Fibroblast of skin of right biceps (primary cell): ENCODE measurements around the gene MBNL1.
A peak's percentile ranks its signal among the peaks of the same experiment; 100 is the strongest.
"Not testable (repeated sequence)": the region's sequence is repeated elsewhere in the genome, so short reads cannot be mapped to it uniquely, and the experiment has no call there.

Experiments
- DNase-seq: peaks from one replicate; pipeline ENCODE4 v3.0.0-alpha.2; 2013

The MBNL1 gene

DNA sequence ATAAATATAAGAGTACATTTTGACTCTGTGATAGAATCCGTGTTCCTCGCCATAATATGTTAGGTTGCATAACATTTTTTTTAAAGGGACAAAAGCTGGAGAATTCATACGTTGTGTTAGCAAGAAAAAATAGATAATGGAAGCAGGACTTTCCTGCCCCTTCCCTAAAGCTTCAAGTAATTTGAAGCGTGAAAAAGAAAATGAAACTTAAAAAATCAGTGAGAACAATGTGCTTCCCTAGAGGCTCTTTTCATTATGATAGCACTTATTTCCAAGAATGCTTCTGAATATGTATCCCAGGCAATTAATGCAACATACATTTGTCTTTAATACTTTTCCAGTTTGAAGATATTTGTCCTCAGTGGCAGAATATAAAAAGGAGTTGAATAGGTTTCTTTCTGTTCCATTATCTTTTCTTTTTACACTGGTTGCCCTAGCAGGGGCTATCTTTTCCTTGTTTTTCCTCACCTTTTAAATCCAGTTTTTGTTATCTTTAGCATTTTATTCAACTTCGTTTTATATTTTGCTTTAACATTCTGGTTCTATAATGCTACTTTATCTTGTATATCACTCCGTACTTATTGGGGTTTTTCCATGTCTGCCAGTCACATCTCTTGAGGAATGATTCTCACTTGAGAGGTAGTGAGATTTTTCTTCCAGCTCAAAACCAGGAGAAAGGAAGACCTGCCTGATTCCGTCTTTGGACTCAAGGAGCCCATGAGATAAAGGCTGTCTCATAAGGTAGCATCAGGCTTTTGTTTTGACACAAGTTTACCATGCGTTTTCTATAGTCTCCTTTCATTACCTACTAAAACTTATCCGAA, 113.8 kb downstream of the MBNL1 start:
- no peak for DNase-seq

DNA sequence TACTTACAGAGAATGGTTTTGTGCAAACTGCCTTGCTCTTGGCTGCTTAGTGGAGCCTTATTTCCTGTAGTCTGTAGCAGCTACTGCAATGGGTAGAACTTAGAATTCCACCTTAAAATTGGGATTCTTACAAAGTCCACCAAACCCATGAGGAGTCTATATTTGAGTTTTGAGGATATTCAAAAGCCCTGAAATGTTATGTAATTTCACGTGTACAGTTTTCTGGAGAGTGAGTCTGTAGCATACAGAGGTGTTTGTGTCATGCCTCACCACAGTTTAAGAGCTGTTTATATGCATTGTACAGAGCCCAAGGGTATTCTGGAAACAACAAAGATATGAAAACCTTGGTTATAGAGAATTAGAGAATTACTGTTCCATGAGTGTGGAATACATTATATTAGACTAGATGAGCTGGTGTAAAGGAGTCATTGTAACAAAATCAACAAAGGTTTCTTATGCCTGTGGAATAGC, 114.4 kb downstream of the MBNL1 start:
- no peak for DNase-seq

DNA sequence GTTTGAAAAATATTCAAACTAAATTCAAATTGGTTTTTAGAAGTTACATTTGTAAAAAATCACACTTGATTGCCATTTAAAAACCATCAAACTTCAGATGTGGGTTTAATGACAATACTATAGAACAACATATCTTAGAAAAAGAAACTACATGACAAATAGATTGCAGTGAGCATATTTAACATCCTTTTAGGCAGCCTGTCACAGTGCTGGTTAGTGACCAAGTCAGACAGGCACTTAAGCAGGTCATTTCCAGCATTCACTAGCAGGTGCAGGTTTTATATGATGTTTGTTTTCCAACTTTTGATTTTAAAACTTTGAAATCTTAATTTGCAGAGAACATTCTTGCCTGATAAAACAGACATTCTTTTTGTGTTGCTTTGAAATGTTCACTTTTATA, 115.7 kb downstream of the MBNL1 start:
- DNase-seq, result no peak

DNA sequence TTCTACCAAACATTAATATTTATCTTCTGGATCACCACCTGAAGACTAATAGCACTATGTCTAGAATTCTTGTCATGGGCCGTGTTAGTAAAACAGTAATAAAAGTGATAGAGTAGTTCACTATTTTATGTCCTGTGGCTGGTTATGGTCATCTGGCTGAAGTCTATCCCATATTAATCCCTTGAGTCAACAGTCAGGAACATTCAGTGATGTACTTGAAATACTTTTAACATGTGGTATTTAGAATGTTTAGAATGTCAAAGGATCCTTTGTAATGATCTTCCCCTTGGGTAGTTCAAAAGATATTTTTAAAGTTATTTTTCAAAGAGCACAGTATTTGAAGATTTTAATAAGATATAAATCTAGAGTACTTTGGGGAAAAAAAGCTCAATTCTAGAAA, 117.0 kb downstream of the MBNL1 start:
- peak; percentile 75 for DNase-seq

DNA sequence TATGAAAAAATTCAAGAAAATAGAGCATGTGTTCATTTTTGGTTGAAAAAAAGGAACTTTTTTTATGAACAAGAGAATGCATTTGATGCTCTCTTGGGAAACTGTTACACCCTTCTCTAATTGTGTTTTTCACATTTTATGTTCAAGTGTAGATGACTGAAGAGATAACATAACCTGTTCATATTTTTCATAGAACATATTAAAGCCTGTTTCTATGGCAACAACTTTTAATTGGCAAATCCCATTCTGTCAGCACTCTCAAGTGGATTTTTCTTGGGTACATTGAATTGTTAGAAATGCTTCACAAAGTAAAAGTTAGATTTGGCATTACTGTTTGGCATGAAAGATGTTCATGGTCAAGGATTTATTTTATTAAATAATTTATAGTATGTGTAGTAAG, 117.5 kb downstream of the MBNL1 start:
- no peak for DNase-seq

DNA sequence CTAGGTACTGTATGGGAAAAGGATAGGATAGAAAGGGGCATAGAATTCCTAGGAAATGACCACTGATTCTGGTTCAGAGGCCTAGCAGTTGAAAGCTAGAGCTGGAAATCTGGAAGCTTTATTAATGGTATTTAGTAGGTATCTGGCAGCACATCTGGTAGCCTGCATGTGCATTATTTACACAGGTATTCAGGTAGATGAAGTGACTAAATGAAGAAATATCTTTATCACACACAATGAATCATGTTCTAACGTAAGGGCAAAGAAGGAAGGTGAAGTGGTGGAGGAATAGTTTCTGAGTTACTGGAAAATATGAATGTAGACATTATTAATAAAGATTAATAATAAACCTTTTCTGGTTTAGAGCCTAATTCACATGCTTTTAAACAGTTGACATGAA, 119.9 kb downstream of the MBNL1 start:
- DNase-seq, result no peak

DNA sequence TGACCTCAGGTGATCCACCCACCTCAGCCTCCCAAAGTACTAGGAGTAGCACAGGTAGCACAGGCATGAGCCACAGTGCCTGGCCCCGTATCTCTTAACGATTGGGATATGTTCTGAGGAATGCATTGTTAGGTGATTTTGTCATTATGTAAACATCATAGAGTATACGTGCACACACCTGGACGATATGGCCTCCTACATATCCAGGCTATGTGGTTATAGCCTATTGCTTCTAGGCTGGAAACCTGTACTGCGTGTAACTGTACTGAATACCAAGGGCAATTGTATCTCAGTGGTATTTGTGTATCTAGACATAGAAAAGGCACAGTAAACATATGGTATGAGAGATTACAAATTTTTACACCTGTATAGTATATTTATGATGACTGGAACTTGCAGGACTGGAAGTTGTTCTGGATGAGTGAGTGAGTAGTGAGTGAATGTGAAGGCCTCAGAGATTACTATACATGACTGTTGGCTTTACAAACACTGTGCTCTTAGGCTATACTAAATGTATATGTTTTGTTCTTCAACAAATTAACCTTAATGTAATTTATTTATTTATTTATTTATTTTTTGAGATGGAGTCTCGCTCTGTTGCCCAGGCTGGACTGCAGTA, 120.7 kb downstream of the MBNL1 start:
- no peak for DNase-seq

DNA sequence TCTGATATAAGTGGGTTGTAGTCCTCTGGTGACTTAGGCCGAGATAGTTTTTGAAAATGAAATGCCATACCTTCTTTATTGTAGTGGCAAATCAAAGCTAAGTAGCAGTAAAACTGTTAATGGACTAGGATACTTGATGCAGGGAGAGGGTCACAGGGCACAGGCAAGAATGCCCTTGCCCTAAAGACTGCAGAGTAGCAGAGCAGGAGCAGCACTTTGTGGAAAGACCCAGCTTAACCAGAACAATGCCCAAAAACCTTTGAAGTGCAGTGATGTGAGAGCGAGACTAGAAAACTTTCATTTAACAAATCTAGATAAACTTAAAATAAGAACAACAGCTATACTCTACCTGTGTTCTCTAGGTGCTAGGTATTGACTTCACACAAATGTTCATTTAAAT, 121.9 kb downstream of the MBNL1 start:
- DNase-seq, result no peak

DNA sequence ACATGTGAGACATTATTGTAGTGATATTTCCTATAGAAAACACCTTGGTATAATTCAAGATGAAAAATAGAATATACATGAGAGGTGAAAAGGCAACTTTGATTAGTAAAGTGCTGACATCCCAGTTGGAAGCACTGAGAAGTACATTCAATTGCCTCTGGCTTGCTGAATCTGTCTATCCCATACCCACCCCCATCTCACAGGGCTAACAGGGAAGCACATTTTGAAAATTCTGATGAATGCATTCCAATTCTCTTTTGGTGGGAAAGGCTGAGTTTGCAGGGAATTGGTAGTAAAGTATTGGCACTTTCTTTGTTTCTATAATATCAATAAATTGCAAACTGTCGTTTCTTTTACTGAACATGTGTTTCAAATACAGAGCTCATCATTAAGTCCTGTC, 122.9 kb downstream of the MBNL1 start:
- no peak for DNase-seq

DNA sequence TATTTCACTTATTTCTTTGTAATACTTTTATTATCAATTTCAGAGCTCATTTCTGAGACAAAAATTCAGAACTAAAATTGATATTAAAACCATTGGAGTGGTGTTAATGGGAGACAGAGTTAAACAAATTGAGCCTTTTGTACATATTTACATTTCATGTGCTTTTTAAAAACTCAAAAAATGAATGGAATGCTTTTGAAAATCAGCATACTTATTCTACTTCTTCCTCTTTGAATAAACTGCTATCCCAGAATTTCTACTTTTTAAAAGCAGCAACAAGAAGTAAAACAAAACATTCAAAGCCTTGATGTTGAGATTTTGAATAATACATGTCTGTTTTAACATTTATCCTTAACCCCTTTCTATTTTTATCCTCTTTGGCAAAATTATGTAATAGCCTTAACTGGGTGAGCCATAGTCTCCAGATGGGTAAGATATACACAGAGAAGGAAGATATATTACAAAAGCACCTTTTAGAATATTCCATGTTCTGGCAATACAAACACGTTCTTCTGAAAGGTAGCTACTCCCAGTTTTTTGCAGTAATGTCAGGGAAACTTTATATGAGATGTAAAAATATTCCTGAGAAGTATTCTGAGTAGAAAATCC, 123.6 kb downstream of the MBNL1 start:
- DNase-seq, result no peak

DNA sequence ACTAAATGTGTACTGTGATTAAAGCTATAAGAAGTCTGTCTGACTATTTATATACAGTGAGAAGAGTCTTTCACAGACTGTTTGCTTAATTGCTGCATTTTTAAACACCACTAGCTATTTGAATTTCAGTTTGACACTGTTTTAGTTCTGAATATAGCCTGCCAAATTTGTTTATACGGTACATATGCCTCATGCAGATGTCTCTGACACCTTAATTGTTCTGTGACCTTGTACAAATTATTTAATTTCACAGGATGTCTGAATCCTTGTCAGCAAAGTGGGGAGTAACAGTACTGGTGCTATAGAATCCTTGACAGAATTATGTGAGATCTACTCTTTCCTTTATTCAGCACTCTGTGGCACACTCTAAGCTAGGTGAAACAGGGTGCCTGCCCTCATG, 125.5 kb downstream of the MBNL1 start:
- no peak for DNase-seq

DNA sequence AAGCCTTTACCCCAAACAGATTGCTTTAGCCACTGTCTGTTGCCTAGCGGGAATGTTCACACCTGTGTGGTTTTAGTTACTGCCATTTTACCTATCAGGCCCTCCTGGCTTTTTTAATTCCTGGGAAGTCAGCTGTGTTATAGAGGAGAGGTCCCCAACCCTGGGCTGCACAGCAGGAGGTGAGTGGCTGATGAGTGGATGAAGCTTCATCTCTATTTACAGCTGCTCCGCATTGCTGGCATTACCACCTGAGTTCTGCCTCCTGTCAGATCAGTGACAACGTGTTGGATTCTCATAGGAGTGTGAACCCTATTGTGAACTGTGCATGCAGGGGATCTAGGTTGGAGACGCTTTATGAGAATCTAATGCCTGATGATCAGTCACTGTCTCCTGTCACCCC, 127.0 kb downstream of the MBNL1 start:
- no peak for DNase-seq

DNA sequence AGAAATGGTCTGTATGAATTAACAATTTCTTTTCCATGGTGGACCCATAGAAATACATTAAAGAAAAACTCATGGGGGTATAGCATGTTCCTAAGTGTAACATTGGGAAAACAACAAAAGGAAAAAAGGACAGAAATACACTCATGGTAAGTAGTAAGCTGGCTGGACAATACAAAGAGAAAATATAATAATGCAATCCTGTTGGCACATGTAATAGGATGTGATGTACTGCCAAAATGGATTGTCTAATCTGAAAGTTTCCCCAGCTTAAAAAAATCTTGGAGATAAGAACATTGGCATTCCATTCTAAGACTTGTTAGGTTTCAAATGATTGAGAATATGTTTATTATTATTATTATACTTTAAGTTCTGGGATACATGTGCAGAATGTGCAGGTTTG, 128.1 kb downstream of the MBNL1 start:
- no peak for DNase-seq

DNA sequence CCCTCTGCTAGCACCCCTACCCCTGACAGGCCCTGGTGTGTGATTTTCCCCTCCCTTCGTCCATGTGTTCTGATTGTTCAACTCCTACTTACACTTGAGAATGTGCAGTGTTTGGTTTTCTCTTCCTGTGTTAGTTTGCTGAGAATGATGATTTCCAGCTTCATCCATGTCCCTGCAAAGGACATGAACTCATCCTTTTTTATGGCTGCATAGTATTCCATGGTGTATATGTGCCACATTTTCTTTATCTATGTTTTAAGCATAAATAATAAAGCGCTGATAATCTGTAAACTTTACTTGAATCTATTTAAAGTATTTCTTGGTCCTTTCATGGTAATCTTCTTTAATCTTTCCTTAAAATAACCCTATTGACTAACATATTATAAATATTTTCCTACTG, 128.6 kb downstream of the MBNL1 start:
- DNase-seq, result not testable (repeated sequence)

DNA sequence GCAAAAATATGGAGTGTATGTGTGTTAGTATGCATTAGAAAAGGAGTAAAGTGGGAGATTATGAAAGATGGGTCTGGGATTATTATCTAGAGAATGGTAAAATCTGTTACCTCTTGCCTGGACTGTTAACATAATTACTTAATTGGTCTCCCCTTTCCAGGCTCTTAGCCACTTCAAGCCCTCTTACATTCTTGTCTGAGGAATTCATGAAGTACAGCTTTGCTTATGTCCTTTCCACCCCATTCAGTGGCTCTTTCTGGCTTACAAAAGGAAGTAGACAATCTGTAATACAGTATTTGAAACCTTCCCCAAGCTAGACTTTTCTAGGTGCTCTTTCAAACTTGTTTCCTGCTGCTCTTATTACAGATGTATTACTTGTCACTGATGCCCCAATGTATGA, 129.8 kb downstream of the MBNL1 start:
- peak; percentile 26 for DNase-seq

DNA sequence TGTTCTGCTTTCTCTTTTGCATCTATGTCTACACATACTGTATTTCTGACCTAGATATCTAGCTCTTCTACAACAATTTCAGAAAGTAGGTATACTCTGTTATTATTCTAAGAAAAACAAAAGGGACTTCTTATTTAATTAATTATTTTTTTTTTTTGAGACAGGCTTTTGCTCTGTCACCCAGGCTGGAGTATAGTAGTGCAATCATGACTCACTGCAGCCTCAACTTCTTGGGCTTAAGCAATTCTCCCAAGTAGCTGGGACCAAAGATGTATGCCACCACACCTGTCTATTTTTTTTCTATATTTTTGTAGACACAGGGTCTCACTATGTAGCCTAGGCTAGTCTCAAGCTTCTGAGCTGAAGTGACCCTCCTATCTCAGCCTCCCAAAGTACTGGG, 130.6 kb downstream of the MBNL1 start:
- DNase-seq, result peak; percentile 65

DNA sequence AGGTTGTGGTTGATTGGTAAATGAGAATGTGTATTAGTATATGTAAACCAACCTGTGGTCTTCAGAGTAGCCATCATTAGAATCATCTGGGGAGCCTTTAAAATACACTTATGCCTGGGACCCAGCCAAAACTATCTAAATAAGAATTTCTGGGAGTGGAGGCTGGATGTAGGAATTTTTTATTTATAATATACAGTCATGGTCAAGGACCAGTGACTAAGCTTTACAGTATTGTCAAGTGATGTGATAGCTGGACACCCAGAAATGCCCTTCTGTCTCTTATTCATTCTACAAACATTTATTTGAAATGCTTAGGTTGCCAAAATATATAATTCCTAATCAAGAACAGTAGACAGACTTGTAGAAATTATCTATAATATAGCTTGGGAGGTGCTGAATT, 132.2 kb downstream of the MBNL1 start:
- DNase-seq, result peak; percentile 92

DNA sequence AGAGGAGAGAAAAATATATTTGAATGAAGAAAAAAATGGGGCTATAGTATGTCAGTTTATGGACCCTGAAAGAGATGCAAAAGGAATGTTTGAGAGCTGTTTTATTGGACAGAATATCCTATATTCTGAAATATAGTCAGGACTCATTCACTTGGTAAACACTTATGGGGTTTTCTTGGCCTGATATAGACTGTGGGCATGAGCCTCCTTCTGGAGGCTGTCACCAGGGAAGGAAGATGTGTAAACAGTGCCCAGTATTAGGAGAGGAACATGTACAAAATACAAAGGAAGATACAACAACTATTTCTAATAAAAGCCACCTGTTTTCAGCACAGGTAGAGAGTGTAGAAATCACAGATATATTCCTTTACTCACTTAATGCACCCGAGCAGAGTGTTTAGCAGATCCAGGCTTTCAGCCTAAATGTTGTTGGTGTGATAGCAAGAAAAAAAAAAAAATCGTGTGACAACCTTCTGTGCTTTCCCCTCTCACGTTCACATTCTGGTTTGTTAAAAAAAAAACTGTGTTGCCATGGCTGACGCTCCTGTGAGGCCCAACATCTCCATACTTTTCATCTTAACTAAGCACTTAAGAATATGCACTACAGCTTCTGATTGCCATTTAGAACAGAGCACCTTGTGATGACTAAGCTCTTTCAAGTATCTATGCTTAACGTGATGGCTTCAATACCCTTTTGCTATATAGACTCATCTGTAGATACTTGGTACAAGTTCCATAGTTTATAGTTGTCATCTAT, 134.1 kb downstream of the MBNL1 start:
- peak; percentile 26 for DNase-seq

DNA sequence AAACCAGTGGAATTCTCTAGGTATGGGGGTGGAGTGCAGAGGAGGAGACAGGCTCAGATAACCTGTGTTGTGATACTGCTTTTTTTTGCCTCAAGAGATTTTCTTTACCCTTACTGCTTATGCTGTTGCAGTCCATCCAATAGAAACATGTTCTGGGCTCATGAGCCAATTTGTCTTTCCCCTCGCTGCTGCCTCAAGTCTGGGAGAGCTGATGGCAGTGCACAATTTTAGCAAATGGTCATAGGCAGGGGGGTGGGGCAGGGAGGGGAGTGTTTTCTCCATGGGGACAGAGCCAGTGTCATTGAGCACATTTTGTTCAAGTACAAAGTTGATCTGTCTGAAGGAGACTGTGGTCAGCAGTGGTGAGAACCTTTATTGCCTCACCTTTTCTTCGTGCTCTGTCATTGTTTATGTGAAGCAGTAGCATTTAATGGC, 134.9 kb downstream of the MBNL1 start:
- DNase-seq, result no peak

DNA sequence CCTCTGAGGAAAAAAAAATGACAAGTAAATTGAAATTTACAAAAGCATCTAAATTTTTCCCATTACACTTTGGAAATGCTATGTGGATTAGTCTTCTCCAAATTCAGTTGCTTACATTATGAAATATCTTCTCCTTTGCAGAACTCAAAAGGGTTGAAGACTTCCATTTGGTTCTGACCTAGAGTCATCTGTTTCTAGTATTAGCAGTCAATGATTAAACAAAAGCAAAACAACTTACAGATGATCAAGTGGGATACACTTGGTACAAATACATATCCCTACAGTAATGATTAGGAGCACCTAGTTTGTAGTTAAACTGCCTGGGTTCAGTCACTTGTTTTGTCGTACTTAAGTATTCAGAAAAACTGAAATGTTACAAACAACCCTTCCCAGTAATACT, 136.2 kb downstream of the MBNL1 start:
- DNase-seq, result no peak

DNA sequence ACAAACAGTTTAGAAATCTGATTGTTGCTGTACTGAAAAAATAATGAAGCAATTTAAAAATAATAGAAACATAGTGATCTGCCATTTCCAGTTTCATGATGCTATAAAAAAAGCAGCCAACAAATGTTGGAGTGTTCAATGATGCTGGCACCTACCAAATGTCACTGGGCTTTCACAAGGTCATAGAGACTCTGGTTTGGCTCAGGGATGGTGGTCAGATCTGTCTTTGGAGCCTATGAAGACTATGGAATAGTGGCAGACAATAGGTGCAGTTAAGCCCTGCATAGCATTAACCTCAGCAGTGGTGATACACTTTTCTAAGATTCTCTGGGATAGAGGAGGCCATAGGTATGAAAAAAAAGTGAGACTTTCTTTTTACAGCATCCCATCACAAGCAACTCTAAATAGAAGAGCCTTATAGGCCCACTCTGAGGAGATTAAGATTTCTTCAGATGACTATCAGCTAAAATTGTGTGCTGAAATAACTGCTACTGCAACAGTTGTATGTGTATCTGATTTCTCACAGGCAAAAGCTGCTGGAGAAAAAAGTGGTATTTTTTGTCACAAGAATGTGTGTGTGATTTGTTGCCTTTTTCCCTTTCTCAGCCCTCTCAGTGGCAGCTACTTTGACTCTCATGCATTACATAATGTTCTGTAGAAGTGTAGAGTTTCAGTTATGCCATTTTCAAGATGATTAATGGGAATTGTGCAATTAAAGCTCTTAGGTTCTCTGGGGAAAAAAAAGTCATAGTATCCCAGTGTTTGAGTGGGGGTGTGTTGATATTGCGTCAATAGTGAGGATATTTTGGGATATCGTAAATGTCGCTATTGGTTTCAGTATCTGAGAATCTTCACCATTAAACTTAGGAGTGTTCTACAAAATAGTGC, 137.4 kb downstream of the MBNL1 start:
- DNase-seq, result peak; percentile 91

DNA sequence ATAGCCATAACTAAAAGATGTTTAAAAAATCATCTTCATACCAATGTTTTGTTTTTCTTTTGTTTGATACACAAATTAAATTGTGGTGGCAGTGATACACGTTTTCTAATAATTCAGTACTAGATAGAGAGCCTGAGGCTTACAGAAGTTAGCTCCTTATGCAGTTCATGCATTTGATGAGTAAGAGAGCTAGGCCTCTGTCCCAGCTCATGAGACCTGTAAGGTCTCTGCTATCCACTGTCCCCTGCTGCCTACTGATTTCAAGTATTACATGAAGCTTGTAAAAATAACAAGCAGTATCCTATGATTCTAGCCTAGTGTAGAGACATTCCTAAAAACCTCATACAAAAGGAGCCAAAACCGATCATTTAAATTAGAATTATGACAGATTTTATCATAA, 144.5 kb downstream of the MBNL1 start:
- DNase-seq, result no peak
